Measurements from ENCODE around the gene SLC4A3.
A peak's percentile ranks its signal among the peaks of the same experiment; 100 is the strongest.

Gene SLC4A3

GRCh38 chr2:219627103-219628100 is at the start of gene SLC4A3:
Gene SLC4A3, plus strand, starts transcription at chr2:219627630. Its CDS starts 363 bp downstream, at chr2:219627993.
- DNase-seq, result no peak

GRCh38 chr2:219578811-219579613 is 48.4 kb upstream of the SLC4A3 start:
- DNase-seq, result no peak

GRCh38 chr2:219581346-219581745 is 46.1 kb upstream of the SLC4A3 start:
- no peak for DNase-seq

GRCh38 chr2:219591091-219591490 is 36.3 kb upstream of the SLC4A3 start:
- no peak for DNase-seq

GRCh38 chr2:219592736-219593135 is 34.7 kb upstream of the SLC4A3 start:
- no peak for DNase-seq

GRCh38 chr2:219593154-219593553 is 34.3 kb upstream of the SLC4A3 start:
- DNase-seq, result no peak

- no peak for DNase-seq
Observed at GRCh38 chr2:219595256-219595655, 32.2 kb upstream of the SLC4A3 start.

GRCh38 chr2:219596954-219597551 is 30.4 kb upstream of the SLC4A3 start:
- DNase-seq, result no peak

GRCh38 chr2:219597552-219598307 is 29.7 kb upstream of the SLC4A3 start, which contains the start of gene STK11IP:
Gene STK11IP, plus strand, starts transcription at chr2:219597857. Its CDS starts 263 bp downstream, at chr2:219598120.
- peak; percentile 87 for DNase-seq

- no peak for DNase-seq
Observed at GRCh38 chr2:219598308-219599078, 28.9 kb upstream of the SLC4A3 start.

- no peak for DNase-seq
Observed at GRCh38 chr2:219603771-219604170, 23.7 kb upstream of the SLC4A3 start.

GRCh38 chr2:219605607-219605954 is 21.8 kb upstream of the SLC4A3 start:
- DNase-seq, result no peak

- DNase-seq, result no peak
Observed at GRCh38 chr2:219607931-219608330, 19.5 kb upstream of the SLC4A3 start.

- DNase-seq, result no peak
Observed at GRCh38 chr2:219608399-219608964, 18.9 kb upstream of the SLC4A3 start.

- DNase-seq, result no peak
Observed at GRCh38 chr2:219609149-219609750, 18.2 kb upstream of the SLC4A3 start.

- no peak for DNase-seq
Observed at GRCh38 chr2:219611306-219611705, 16.1 kb upstream of the SLC4A3 start.

GRCh38 chr2:219611866-219612576 is 15.4 kb upstream of the SLC4A3 start:
- no peak for DNase-seq

- DNase-seq, result no peak
Observed at GRCh38 chr2:219612577-219613286, 14.7 kb upstream of the SLC4A3 start.

- DNase-seq, result no peak
Observed at GRCh38 chr2:219613461-219614070, 13.9 kb upstream of the SLC4A3 start.

All from activated CD8-positive, alpha-beta memory T cell treated with anti-CD3 and anti-CD28 coated beads, Interleukin-2, amount 50 U/mL, for 4 hours (primary cell).